ENCODE measurements around the gene SH2D3C. TPM values are rescaled to one million over a fixed set of nuclear protein-coding genes. Genes with fewer than 3 reads are reported as not detected.
A peak's percentile ranks its signal among the peaks of the same experiment; 100 is the strongest.

The SH2D3C gene
- polyA plus RNA-seq, 5 donors, result 22.1 to 41.9 (median 27.5) TPM

GRCh38 chr9:127703289-127703946 is 75.0 kb downstream of the SH2D3C start:
- DNase-seq, result no peak

GRCh38 chr9:127700594-127701255 is 77.7 kb downstream of the SH2D3C start:
- no peak for DNase-seq

GRCh38 chr9:127700140-127700539 is 78.3 kb downstream of the SH2D3C start:
- DNase-seq, result no peak

- DNase-seq, result peak; percentile 91 to 94
These were observed 79.3 kb downstream of the SH2D3C start for GRCh38 chr9:127698985-127699670.

- no peak for DNase-seq
These were observed 80.1 kb downstream of the SH2D3C start for GRCh38 chr9:127698386-127698785.

GRCh38 chr9:127697575-127697974 is 80.9 kb downstream of the SH2D3C start:
- no peak for DNase-seq

GRCh38 chr9:127694890-127695720 is 83.4 kb downstream of the SH2D3C start:
- peak in 1 of 2 donors; percentile 20 for DNase-seq

- DNase-seq, result no peak
These were observed 84.8 kb downstream of the SH2D3C start for GRCh38 chr9:127693697-127694096.

GRCh38 chr9:127693143-127693542 is 85.3 kb downstream of the SH2D3C start:
- no peak for DNase-seq

- DNase-seq, result no peak
These were observed 86.4 kb downstream of the SH2D3C start for GRCh38 chr9:127692071-127692470.

GRCh38 chr9:127690735-127691134 is 87.7 kb downstream of the SH2D3C start:
- DNase-seq, result no peak

- DNase-seq, result no peak
These were observed 89.0 kb downstream of the SH2D3C start for GRCh38 chr9:127689329-127690000.

Other genes with a start within 250 kb of the SH2D3C start
- gene STXBP1, start 166.4 kb downstream of the SH2D3C start, polyA plus RNA-seq (ENCODE audit: insufficient read depth in 1 of 5, insufficient read length in 5 of 5, low replicate concordance in 1 of 5), result 10 to 100 TPM; 41.0 to 50.4 (median 46.0) TPM
- gene CFAP157, start 71.7 kb downstream of the SH2D3C start, polyA plus RNA-seq (ENCODE audit: insufficient read depth in 1 of 5, insufficient read length in 5 of 5, low replicate concordance in 1 of 5), result 10 to 100 TPM in 2 of 5 donors, 1 to 10 TPM in 3; 2.6 to 13.3 (median 9.7) TPM
- gene PTRH1, start 63.0 kb downstream of the SH2D3C start, polyA plus RNA-seq (ENCODE audit: insufficient read depth in 1 of 5, insufficient read length in 5 of 5, low replicate concordance in 1 of 5), result 10 to 100 TPM in 1 of 5 donors, 1 to 10 TPM in 4; 4.0 to 11.5 (median 5.6) TPM
- gene TTC16, start 62.6 kb downstream of the SH2D3C start, polyA plus RNA-seq (ENCODE audit: insufficient read depth in 1 of 5, insufficient read length in 5 of 5, low replicate concordance in 1 of 5), result 1 to 10 TPM in 2 of 5 donors, under 1 TPM in 3; 0.50 to 1.4 (median 0.82) TPM
- gene TOR2A, start 43.4 kb downstream of the SH2D3C start, polyA plus RNA-seq (ENCODE audit: insufficient read depth in 1 of 5, insufficient read length in 5 of 5, low replicate concordance in 1 of 5), result 10 to 100 TPM; 11.1 to 17.7 (median 12.2) TPM
- gene CDK9, start 7.4 kb upstream of the SH2D3C start, polyA plus RNA-seq (ENCODE audit: insufficient read depth in 1 of 5, insufficient read length in 5 of 5, low replicate concordance in 1 of 5), result 10 to 100 TPM; 47.8 to 70.4 (median 62.3) TPM
- 10 to 100 TPM; 32.2 to 58.3 (median 44.3) TPM for gene FPGS, start 24.2 kb upstream of the SH2D3C start, polyA plus RNA-seq (ENCODE audit: insufficient read depth in 1 of 5, insufficient read length in 5 of 5, low replicate concordance in 1 of 5)
- 100 to 1,000 TPM in 2 of 5 donors, 10 to 100 TPM in 3; 61.2 to 124 (median 74.6) TPM for gene ENG, start 76.0 kb upstream of the SH2D3C start, polyA plus RNA-seq (ENCODE audit: insufficient read depth in 1 of 5, insufficient read length in 5 of 5, low replicate concordance in 1 of 5)
- 100 to 1,000 TPM in 1 of 5 donors, 10 to 100 TPM in 4; 40.3 to 158 (median 59.3) TPM for gene AK1, start 99.0 kb upstream of the SH2D3C start, polyA plus RNA-seq (ENCODE audit: insufficient read depth in 1 of 5, insufficient read length in 5 of 5, low replicate concordance in 1 of 5)
- 10 to 100 TPM; 37.8 to 62.9 (median 47.2) TPM for gene ST6GALNAC6, start 120.9 kb upstream of the SH2D3C start, polyA plus RNA-seq (ENCODE audit: insufficient read depth in 1 of 5, insufficient read length in 5 of 5, low replicate concordance in 1 of 5)
- 10 to 100 TPM; 16.4 to 40.5 (median 25.1) TPM for gene ST6GALNAC4, start 138.4 kb upstream of the SH2D3C start, polyA plus RNA-seq (ENCODE audit: insufficient read depth in 1 of 5, insufficient read length in 5 of 5, low replicate concordance in 1 of 5)
- gene PIP5KL1, start 152.1 kb upstream of the SH2D3C start, polyA plus RNA-seq (ENCODE audit: insufficient read depth in 1 of 5, insufficient read length in 5 of 5, low replicate concordance in 1 of 5), result 1 to 10 TPM; 2.6 to 5.9 (median 3.4) TPM
- gene DPM2, start 159.2 kb upstream of the SH2D3C start, polyA plus RNA-seq (ENCODE audit: insufficient read depth in 1 of 5, insufficient read length in 5 of 5, low replicate concordance in 1 of 5), result 10 to 100 TPM; 31.8 to 43.4 (median 36.9) TPM
- gene EEIG1, start 202.3 kb upstream of the SH2D3C start, polyA plus RNA-seq (ENCODE audit: insufficient read depth in 1 of 5, insufficient read length in 5 of 5, low replicate concordance in 1 of 5), result 10 to 100 TPM; 24.7 to 44.2 (median 39.1) TPM

Measured in right lung (tissue), 5 donors.